Esophagus (tissue), 2 donors: Measurements from ENCODE around the gene ART5. TPM values are rescaled to one million over a fixed set of nuclear protein-coding genes. Genes with fewer than 3 reads are reported as not detected.
A peak's percentile ranks its signal among the peaks of the same experiment; 100 is the strongest.
"Not testable (repeated sequence)": the region's sequence is repeated elsewhere in the genome, so short reads cannot be mapped to it uniquely, and the experiment has no call there.

Source experiments
- H3K27ac ChIP-seq, 2 donors: one replicate each; pipeline ENCODE4 v1.5.1; 2013; ENCODE audit warnings: low read depth in 2 of 2, mild to moderate bottlenecking in 2 of 2, inconsistent platforms in 1 of 2, low read length in 1 of 2, moderate library complexity in 1 of 2
- H3K27me3 ChIP-seq, 2 donors: one replicate each; pipeline ENCODE4 v1.6.1; 2013; ENCODE audit warnings: low read length in 2 of 2, control low read depth in 1 of 2, mild to moderate bottlenecking in 1 of 2; ENCODE audit not compliant: insufficient read depth in 2 of 2, control insufficient read depth in 1 of 2
- H3K36me3 ChIP-seq, 2 donors: one replicate each; pipeline ENCODE4 v1.6.1; 2013; ENCODE audit warnings: low read length in 1 of 2; ENCODE audit not compliant: control insufficient read depth in 2 of 2, insufficient read depth in 2 of 2
- H3K4me1 ChIP-seq, 2 donors: one replicate each; pipeline ENCODE4 v1.6.1; 2013; ENCODE audit warnings: low read length in 1 of 2; ENCODE audit not compliant: control insufficient read depth in 2 of 2, insufficient read depth in 2 of 2
- H3K4me3 ChIP-seq, 2 donors: one replicate each; pipeline ENCODE4 v1.5.1; 2013; ENCODE audit warnings: low read length in 2 of 2, mild to moderate bottlenecking in 2 of 2, low read depth in 1 of 2, moderate library complexity in 1 of 2
- H3K9me3 ChIP-seq, 2 donors: one replicate each; pipeline ENCODE4 v1.6.1; 2013; ENCODE audit warnings: mild to moderate bottlenecking in 2 of 2, low read depth in 1 of 2, low read length in 1 of 2, moderate library complexity in 1 of 2; ENCODE audit not compliant: control insufficient read depth in 2 of 2, insufficient read depth in 1 of 2
- WGBS, 2 donors: extraction: QIAGEN DNeasy Blood & Tissue Kit; methylation state at CpG; one replicate each; pipeline ENCODE4 v1.1.7; 2013; 5-methylcytosine and 5-hydroxymethylcytosine counted together
- polyA plus RNA-seq, 2 donors: library from polyadenylated mRNA; stranded (reverse); fragments of 200-250 nt; gene quantifications; one replicate each; pipeline ENCODE4 v1.2.3, GENCODE V29; 2013
- donor health status: healthy with polysubstance abuse.
- donor health status: Bipolar disorder and iron deficiency.

Gene ART5
- polyA plus RNA-seq, 2 donors: not detected

GRCh38 chr11:3643102-3643546 is 1.3 kb upstream of the ART5 start:
- whole genome bisulfite sequencing, 2 donors: 32 to 37% methylated on average over 11 of the region's 11 CpGs
- not testable (repeated sequence) for H3K4me1 ChIP-seq, H3K4me3 ChIP-seq, H3K36me3 ChIP-seq, H3K27ac ChIP-seq, H3K27me3 ChIP-seq, H3K9me3 ChIP-seq

- 2% methylated on average over 55 of the region's 55 CpGs for WGBS, 2 donors
- no peak overlapping the region for H3K27ac ChIP-seq
- peak overlapping the region; percentile 35 to 36 for H3K4me3 ChIP-seq
- peaks cover 2 to 9% of the 10 kb centered on the region in 2 donors for H3K4me1 ChIP-seq
- no peaks in the 10 kb centered on the region for H3K27me3 ChIP-seq
- H3K36me3 ChIP-seq: no peaks in the 10 kb centered on the region
- no peaks in the 10 kb centered on the region for H3K9me3 ChIP-seq
Measured at GRCh38 chr11:3642071-3642951, 519 bp upstream of the ART5 start.

- Histone ChIP-seq H3K36me3 (no peaks in the 10 kb centered on the region), H3K9me3 (no peaks in the 10 kb centered on the region), H3K27me3 (no peaks in the 10 kb centered on the region), H3K4me1 (peaks cover 2 to 9% of the 10 kb centered on the region in 2 donors), H3K27ac (no peak overlapping the region), H3K4me3 (no peak overlapping the region)
- 63 to 64% methylated on average over 8 of the region's 8 CpGs for WGBS, 2 donors
Measured at GRCh38 chr11:3641191-3641590, 601 bp downstream of the ART5 start.

- 93% methylated on average over 14 of the region's 14 CpGs for WGBS, 2 donors
- Histone ChIP-seq H3K36me3 (no peaks in the 10 kb centered on the region), H3K27me3 (no peaks in the 10 kb centered on the region), H3K4me1 (peaks cover 2 to 7% of the 10 kb centered on the region in 2 donors), H3K4me3 (no peak overlapping the region), H3K9me3 (no peaks in the 10 kb centered on the region), H3K27ac (no peak overlapping the region)
Measured at GRCh38 chr11:3639841-3640240, 2.0 kb downstream of the ART5 start.

GRCh38 chr11:3638513-3638912 is 3.3 kb downstream of the ART5 start:
- no peak overlapping the region for H3K27ac ChIP-seq
- WGBS, 2 donors: 91 to 93% methylated on average over 5 of the region's 5 CpGs
- H3K4me3 ChIP-seq: no peak overlapping the region
- H3K27me3 ChIP-seq: no peaks in the 10 kb centered on the region
- no peaks in the 10 kb centered on the region for H3K9me3 ChIP-seq
- peaks cover 2 to 7% of the 10 kb centered on the region in 2 donors for H3K4me1 ChIP-seq
- H3K36me3 ChIP-seq: no peaks in the 10 kb centered on the region

GRCh38 chr11:3637201-3637600 is 4.6 kb downstream of the ART5 start:
- no peaks in the 10 kb centered on the region for H3K36me3 ChIP-seq
- H3K4me3 ChIP-seq: no peak overlapping the region
- H3K27me3 ChIP-seq: no peaks in the 10 kb centered on the region
- no peak overlapping the region for H3K27ac ChIP-seq
- peaks cover 0 to 1% of the 10 kb centered on the region in 2 donors for H3K4me1 ChIP-seq
- WGBS, 2 donors: 82% methylated on average over 13 of the region's 13 CpGs
- no peaks in the 10 kb centered on the region for H3K9me3 ChIP-seq

- Histone ChIP-seq H3K27me3 (no peaks in the 10 kb centered on the region), H3K4me3 (no peak overlapping the region), H3K9me3 (no peaks in the 10 kb centered on the region), H3K4me1 (no peaks in the 10 kb centered on the region), H3K27ac (no peak overlapping the region), H3K36me3 (no peaks in the 10 kb centered on the region)
- WGBS, 2 donors: 89 to 93% methylated on average over 15 of the region's 15 CpGs
Measured at GRCh38 chr11:3635641-3636375, 6.0 kb downstream of the ART5 start.

GRCh38 chr11:3632070-3632660 is 9.6 kb downstream of the ART5 start:
- Histone ChIP-seq H3K27ac (no peak overlapping the region), H3K36me3 (no peaks in the 10 kb centered on the region), H3K27me3 (no peaks in the 10 kb centered on the region), H3K4me1 (no peaks in the 10 kb centered on the region), H3K4me3 (no peak overlapping the region), H3K9me3 (no peaks in the 10 kb centered on the region)
- WGBS, 2 donors: 90 to 93% methylated on average over 5 of the region's 5 CpGs

- no peaks in the 10 kb centered on the region for H3K27me3 ChIP-seq
- no peak overlapping the region for H3K27ac ChIP-seq
- no peaks in the 10 kb centered on the region for H3K9me3 ChIP-seq
- no peaks in the 10 kb centered on the region for H3K36me3 ChIP-seq
- no peak overlapping the region for H3K4me3 ChIP-seq
- WGBS, 2 donors: 88 to 93% methylated on average over 4 of the region's 4 CpGs
- H3K4me1 ChIP-seq: peaks cover 0 to 1% of the 10 kb centered on the region in 2 donors
Measured at GRCh38 chr11:3631331-3631730, 10.5 kb downstream of the ART5 start.
